A673 (cell line): ENCODE results near the gene SHISA7. TPM values are rescaled to one million over a fixed set of nuclear protein-coding genes. Genes with fewer than 3 reads are reported as not detected.

Experiments
- BruUV-seq: library from RNA; stranded (reverse); fragments of 400-500 nt; replicated peaks from 2 replicates; lab custom pipeline; 2021; lab: Mats Ljungman, UMichigan
- CTCF ChIA-PET: fragments of 300-600 bp; sonication (Branson Sonifier 250); formaldehyde crosslinking; loops from one replicate; lab custom pipeline; 2022; ENCODE audit warnings: antibody characterized with exemption; lab: Charles Lee
- POLR2A ChIA-PET: fragments of 300-600 bp; sonication (Branson Sonifier 250); formaldehyde crosslinking; loops from one replicate; lab custom pipeline; 2022; ENCODE audit warnings: antibody characterized with exemption; ENCODE audit not compliant: low non-redundant PET; lab: Charles Lee
- DNase-seq: peaks from one replicate; pipeline ENCODE4 v3.0.0-alpha.2; 2015; ENCODE audit warnings: low spot score
- H3K27ac ChIP-seq: fragments of 200-600 bp; sonication (generic); 2 replicates; pipeline ENCODE4 v1.5.1; 2016; ENCODE audit warnings: mixed run types, low read depth, mild to moderate bottlenecking, mixed read lengths, antibody characterized with exemption, low read length; ENCODE audit not compliant: poor library complexity, severe bottlenecking
- H3K27me3 ChIP-seq: fragments of 200-600 bp; sonication (generic); replicated peaks from 2 replicates; pipeline ENCODE4 v1.6.1; 2017; ENCODE audit warnings: mixed run types, low read depth, mild to moderate bottlenecking, mixed read lengths, antibody characterized with exemption, low read length; ENCODE audit not compliant: insufficient read depth, poor library complexity
- H3K36me3 ChIP-seq: fragments of 200-600 bp; sonication (generic); 2 replicates; pipeline ENCODE4 v1.6.1; 2016; ENCODE audit warnings: mixed run types, mild to moderate bottlenecking, mixed read lengths, antibody characterized with exemption, low read length; ENCODE audit not compliant: insufficient read depth, poor library complexity, severe bottlenecking
- H3K4me1 ChIP-seq: fragments of 200-600 bp; sonication (generic); 2 replicates; pipeline ENCODE4 v1.6.1; 2017; ENCODE audit warnings: mixed run types, mild to moderate bottlenecking, mixed read lengths, antibody characterized with exemption, low read length; ENCODE audit not compliant: insufficient read depth, poor library complexity, severe bottlenecking
- H3K4me3 ChIP-seq: fragments of 200-600 bp; sonication (generic); 2 replicates; pipeline ENCODE4 v1.5.1; 2016; ENCODE audit warnings: low read depth, mixed run types, mild to moderate bottlenecking, mixed read lengths, low read length; ENCODE audit not compliant: poor library complexity, severe bottlenecking
- H3K9me3 ChIP-seq: fragments of 200-600 bp; sonication (generic); 2 replicates; pipeline ENCODE4 v1.6.1; 2016; ENCODE audit warnings: mixed run types, low read depth, mild to moderate bottlenecking, mixed read lengths, antibody characterized with exemption, low read length; ENCODE audit not compliant: poor library complexity, severe bottlenecking
- CTCF ChIP-seq: fragments of 300-800, 200-600 bp; sonication (generic); conservative IDR thresholded peaks from 2 replicates; pipeline ENCODE4 v1.5.1; 2017; ENCODE audit warnings: low read depth, mild to moderate bottlenecking, antibody characterized with exemption, low read length, moderate library complexity, mixed read lengths
- EZH2 ChIP-seq: fragments of 200-600 bp; sonication (generic); IDR thresholded peaks from 2 replicates; pipeline ENCODE4 v1.6.1; 2017; ENCODE audit warnings: borderline replicate concordance, low read depth, mild to moderate bottlenecking, mixed read lengths, antibody characterized with exemption, low read length; ENCODE audit not compliant: poor library complexity, severe bottlenecking
- intact Hi-C: fragments of 100-400 bp; cut with micrococcal nuclease; formaldehyde crosslinking; loops from one replicate; pipeline ENCODE4 v1.10.0; 2022; ENCODE audit not compliant: unreplicated experiment
- total RNA-seq: library from RNA; stranded (reverse); gene quantifications from 2 replicates; pipeline ENCODE4 v1.2.3, GENCODE V29; 2021

SHISA7 gene
- total RNA-seq, 1 experiment from 2014 or later = 0.21 TPM

DNA sequence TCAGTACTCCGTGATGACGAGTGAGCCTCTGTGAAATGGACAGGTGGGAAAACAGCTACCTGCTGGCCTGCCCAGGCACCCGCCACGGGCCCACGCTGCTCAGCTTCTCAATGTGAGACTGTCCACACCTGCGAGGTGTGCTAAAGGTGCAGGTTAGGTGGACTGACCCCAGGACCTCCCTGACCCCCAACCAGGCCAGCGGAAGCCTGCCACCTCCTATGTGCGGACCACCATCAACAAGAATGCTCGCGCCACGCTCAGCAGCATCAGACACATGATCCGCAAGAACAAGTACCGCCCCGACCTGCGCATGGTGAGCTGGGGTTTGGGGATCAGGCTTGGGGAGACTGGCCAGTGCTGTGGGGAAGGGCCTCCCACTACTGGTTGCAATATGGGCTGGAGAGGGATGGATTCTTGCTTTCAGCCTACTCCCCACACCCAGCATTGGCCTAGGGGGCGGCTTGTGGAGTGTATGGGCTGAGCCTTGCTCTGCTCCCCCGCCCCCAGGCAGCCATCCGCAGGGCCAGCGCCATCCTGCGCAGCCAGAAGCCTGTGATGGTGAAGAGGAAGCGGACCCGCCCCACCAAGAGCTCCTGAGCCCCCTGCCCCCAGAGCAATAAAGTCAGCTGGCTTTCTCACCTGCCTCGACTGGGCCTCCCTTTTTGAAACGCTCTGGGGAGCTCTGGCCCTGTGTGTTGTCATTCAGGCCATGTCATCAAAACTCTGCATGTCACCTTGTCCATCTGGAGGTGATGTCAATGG is 55.2 kb downstream of the SHISA7 start:
- POLR2A ChIA-PET = no interaction called here
- intact Hi-C loops = loop anchor here (10.0 kb wide), 1 partner anchor 83 kb away; no protein-coding TSS in a partner anchor
- no peak for DNase-seq
- peaks cover 38% of the 10 kb centered on the region for H3K36me3 ChIP-seq
- H3K27ac ChIP-seq = peak overlapping the region; percentile 88
- BruUV-seq = no TSS peak
- H3K4me1 ChIP-seq = peaks cover 32% of the 10 kb centered on the region
- H3K9me3 ChIP-seq = no peaks in the 10 kb centered on the region
- peak overlapping the region; percentile 98 for H3K4me3 ChIP-seq
- TF ChIP-seq CTCF (no peak), EZH2 (no peak)
- no peaks in the 10 kb centered on the region for H3K27me3 ChIP-seq
- CTCF ChIA-PET = no interaction called here

GRCh38 chr19:55386493-55386971 is 56.6 kb downstream of the SHISA7 start:
- peaks cover 32% of the 10 kb centered on the region for H3K4me1 ChIP-seq
- ChIA-PET CTCF (no interaction called here), POLR2A (no interaction called here)
- intact Hi-C loops = loop anchor here (10.0 kb wide), 1 partner anchor 82 kb away; no protein-coding TSS in a partner anchor
- H3K9me3 ChIP-seq = no peaks in the 10 kb centered on the region
- no peaks in the 10 kb centered on the region for H3K27me3 ChIP-seq
- BruUV-seq = TSS peak; percentile 75
- peaks cover 38% of the 10 kb centered on the region for H3K36me3 ChIP-seq
- no peak for DNase-seq
- H3K27ac ChIP-seq = peak overlapping the region; percentile 88
- peak overlapping the region; percentile 98 for H3K4me3 ChIP-seq
- TF ChIP-seq EZH2 (no peak), CTCF (no peak)

DNA sequence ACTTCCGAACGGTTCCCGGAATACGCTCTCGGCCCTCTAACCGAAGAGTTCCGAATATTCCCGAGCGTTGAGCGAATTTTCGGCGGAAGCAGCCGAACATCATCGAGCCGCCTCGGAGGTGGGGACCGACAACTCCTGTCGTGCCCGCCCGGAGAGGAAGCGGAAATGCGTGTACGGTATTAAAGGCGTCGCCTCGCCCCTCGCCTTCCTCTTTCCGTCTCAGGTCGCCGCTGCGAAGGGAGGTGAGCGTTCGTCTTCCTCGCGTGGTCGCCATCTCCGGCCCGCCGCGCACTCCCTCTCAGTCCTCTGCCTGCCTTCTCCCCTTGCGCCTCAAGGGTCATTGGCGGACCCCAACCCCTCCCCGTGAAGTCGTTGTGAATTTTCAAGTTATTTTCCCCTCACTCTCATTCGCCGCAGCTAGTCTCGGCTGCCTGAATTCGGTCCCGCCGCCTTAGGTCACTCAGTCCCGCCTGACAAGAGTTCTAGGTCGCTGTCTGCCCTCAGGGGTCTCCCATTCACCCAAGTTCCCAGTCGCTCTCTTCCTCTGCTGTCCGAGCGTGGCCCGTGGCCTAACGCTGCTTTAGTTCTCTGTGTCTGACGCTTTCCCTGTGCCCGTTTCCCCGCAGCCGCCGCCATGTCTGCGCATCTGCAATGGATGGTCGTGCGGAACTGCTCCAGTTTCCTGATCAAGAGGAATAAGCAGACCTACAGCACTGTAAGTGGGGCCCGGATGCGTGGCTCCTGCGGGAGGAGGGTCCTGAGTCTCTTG is 57.2 kb downstream of the SHISA7 start, which contains the start of gene RPL28:
Gene RPL28, plus strand, starts transcription at position 209 of the 769 bp plus-strand sequence. Its CDS starts 426 bp downstream, at position 635.
- H3K36me3 ChIP-seq = peaks cover 38% of the 10 kb centered on the region
- ChIA-PET POLR2A (no interaction called here), CTCF (no interaction called here)

More for the DNA sequence above, 57.2 kb downstream of the SHISA7 start, which contains the start of gene RPL28:
- Histone ChIP-seq H3K9me3 (no peaks in the 10 kb centered on the region), H3K4me3 (peak within 1 kb of the TSS; percentile 98), H3K27me3 (no peaks in the 10 kb centered on the region), H3K4me1 (peaks cover 32% of the 10 kb centered on the region), H3K27ac (peak within 1 kb of the TSS; percentile 88)
- DNase-seq = peak; percentile 99
- intact Hi-C loops = loop anchor here (10.0 kb wide), 1 partner anchor 81 kb away; no protein-coding TSS in a partner anchor
- BruUV-seq = no TSS peak
- TF ChIP-seq CTCF (no peak), EZH2 (no peak)
